ENCODE data around the gene RAPGEF1.

DNA sequence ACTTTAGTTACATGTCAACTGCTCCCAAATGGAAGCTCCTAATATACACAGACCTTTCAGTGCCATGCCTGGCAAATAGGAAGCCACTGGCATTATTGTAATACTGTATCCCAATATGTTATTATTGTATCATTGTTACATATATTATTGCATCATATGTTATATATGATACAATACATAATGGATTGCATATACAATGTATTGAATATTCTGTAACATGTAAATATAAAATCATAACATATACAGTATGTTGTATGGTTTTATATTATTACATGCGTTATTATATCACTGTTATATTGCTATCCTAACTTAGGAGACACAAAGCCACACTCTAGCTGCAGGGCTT lies 38.5 kb downstream of the RAPGEF1 start:
- TF ChIP-seq, protein P1, sequence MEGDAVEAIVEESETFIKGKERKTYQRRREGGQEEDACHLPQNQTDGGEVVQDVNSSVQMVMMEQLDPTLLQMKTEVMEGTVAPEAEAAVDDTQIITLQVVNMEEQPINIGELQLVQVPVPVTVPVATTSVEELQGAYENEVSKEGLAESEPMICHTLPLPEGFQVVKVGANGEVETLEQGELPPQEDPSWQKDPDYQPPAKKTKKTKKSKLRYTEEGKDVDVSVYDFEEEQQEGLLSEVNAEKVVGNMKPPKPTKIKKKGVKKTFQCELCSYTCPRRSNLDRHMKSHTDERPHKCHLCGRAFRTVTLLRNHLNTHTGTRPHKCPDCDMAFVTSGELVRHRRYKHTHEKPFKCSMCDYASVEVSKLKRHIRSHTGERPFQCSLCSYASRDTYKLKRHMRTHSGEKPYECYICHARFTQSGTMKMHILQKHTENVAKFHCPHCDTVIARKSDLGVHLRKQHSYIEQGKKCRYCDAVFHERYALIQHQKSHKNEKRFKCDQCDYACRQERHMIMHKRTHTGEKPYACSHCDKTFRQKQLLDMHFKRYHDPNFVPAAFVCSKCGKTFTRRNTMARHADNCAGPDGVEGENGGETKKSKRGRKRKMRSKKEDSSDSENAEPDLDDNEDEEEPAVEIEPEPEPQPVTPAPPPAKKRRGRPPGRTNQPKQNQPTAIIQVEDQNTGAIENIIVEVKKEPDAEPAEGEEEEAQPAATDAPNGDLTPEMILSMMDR (conservative IDR thresholded peaks at IDR 0.05; ENCODE audit: low read length) = no peak
- no peak for TF ChIP-seq EZH2phosphoT487 (IDR thresholded peaks at IDR 0.05; ENCODE audit: borderline replicate concordance, low read depth, low read length)
